Vagina (tissue), 2 donors: Measurements from ENCODE around the gene TGFB1I1.

Experiments
- POLR2A ChIP-seq, 2 donors: fragments of 450-650 bp; IDR thresholded peaks; one replicate each; pipeline ENCODE4 v1.6.1; 2017; ENCODE audit warnings: antibody characterized with exemption in 2 of 2, mild to moderate bottlenecking in 2 of 2, moderate library complexity in 2 of 2
- POLR2AphosphoS5 ChIP-seq, 2 donors: sonication (generic); formaldehyde crosslinking; IDR thresholded peaks; one replicate each; pipeline ENCODE4 v1.9.0; 2017; ENCODE audit warnings: antibody characterized with exemption in 2 of 2, mild to moderate bottlenecking in 2 of 2, low read depth in 1 of 2; ENCODE audit not compliant: insufficient read depth in 1 of 2
- TF ChIP-seq, protein P1 (sequence below), 3 experiments: fragments of 450-650 bp in 2 of 3; fragments of 200-600 bp in 1 of 3; sonication (generic) in 1 of 3; IDR thresholded peaks; one replicate each; pipeline ENCODE4 v1.5.1; 2017 to 2019; ENCODE audit warnings: antibody characterized with exemption in 3 of 3, mild to moderate bottlenecking in 2 of 3, moderate library complexity in 2 of 3

DNA sequence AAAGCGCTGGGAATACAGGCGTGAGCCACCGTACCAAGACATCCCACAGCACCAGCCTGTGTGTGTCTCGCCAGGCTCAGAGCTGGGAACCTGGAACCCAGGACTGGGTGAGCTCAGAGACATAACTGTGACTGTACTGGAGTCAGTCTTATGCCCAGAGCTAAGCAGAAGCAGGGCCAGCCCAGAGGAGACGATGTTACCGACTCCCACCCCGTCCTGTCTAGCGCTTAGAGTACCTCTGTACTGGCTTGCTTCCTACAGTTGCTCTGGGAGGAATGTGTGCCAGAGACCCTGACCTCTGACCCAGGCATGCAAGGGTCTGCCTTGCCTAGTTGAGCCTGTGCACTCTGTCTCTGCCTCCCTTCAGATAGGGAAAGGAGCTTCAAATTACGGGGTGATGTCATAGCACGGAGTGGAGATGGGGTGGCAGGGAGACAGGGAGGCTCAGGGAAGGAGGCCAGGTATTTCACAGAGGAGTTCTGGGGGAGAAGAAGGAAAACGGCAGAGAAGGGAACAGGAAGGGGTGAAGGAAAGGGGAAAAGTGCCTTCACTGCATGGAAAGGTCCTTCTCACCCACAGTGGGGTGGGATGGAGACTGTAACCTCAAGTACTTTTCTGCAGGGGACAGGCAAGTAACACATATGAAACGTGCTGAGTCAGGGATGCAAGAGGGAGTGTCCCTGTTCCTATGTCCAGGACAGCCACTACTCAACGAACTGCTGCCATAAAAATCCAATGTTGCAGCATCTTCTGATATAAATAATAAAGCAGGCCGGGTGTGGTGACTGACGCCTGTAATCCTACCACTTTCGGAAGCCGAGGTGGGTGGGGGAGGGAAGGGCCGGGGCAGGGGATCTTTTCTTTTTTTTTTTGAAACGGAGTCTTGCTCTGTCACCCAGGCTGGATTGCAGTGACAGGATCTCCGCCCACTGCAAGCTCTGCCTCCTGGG is 18.4 kb upstream of the TGFB1I1 start:
- TF ChIP-seq, protein P1, sequence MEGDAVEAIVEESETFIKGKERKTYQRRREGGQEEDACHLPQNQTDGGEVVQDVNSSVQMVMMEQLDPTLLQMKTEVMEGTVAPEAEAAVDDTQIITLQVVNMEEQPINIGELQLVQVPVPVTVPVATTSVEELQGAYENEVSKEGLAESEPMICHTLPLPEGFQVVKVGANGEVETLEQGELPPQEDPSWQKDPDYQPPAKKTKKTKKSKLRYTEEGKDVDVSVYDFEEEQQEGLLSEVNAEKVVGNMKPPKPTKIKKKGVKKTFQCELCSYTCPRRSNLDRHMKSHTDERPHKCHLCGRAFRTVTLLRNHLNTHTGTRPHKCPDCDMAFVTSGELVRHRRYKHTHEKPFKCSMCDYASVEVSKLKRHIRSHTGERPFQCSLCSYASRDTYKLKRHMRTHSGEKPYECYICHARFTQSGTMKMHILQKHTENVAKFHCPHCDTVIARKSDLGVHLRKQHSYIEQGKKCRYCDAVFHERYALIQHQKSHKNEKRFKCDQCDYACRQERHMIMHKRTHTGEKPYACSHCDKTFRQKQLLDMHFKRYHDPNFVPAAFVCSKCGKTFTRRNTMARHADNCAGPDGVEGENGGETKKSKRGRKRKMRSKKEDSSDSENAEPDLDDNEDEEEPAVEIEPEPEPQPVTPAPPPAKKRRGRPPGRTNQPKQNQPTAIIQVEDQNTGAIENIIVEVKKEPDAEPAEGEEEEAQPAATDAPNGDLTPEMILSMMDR (IDR thresholded peaks at IDR 0.05): no peak
- no peak for TF ChIP-seq POLR2A (IDR thresholded peaks at IDR 0.05)
- peak; percentile 46 to 54 for TF ChIP-seq POLR2AphosphoS5 (IDR thresholded peaks at IDR 0.05; ENCODE audit: insufficient read depth in 1 of 2, low read depth in 1 of 2)
